GM12878 (cell line): ENCODE results near the gene DBNDD2. TPM values are rescaled to one million over a fixed set of nuclear protein-coding genes. Genes with fewer than 3 reads are reported as not detected.

Experiments
- ATF3 ChIP-seq: IDR thresholded peaks from 2 replicates; pipeline ENCODE4 v1.6.1; 2011; ENCODE audit warnings: low read depth, mild to moderate bottlenecking, low read length, moderate library complexity, borderline replicate concordance; ENCODE audit errors: extremely low read depth
- BCL3 ChIP-seq: IDR thresholded peaks from 2 replicates; pipeline ENCODE4 v1.6.1; 2011; ENCODE audit warnings: borderline replicate concordance, low read depth, mild to moderate bottlenecking, moderate library complexity, low read length; ENCODE audit not compliant: insufficient read depth, poor library complexity, severe bottlenecking
- CBFB ChIP-seq: IDR thresholded peaks from 2 replicates; pipeline ENCODE4 v1.6.1; 2016; ENCODE audit warnings: antibody characterized with exemption, low read depth
- CHD1 ChIP-seq: IDR thresholded peaks from 2 replicates; pipeline ENCODE4 v1.6.1; 2012; ENCODE audit warnings: low read depth, low read length, improper control_type of control experiment
- CHD4 ChIP-seq: fragments of 200-600 bp; sonication (generic); IDR thresholded peaks from 2 replicates; pipeline ENCODE4 v1.6.1; 2016; ENCODE audit warnings: mild to moderate bottlenecking
- CUX1 ChIP-seq: IDR thresholded peaks from 2 replicates; pipeline ENCODE4 v1.6.1; 2012; ENCODE audit warnings: improper control_type of control experiment, low read depth, low read length; ENCODE audit not compliant: insufficient replicate concordance
- DPF2 ChIP-seq: fragments of 450-650 bp; IDR thresholded peaks from 2 replicates; pipeline ENCODE4 v1.6.1; 2017; ENCODE audit warnings: mild to moderate bottlenecking
- EED ChIP-seq: sonication (generic); IDR thresholded peaks from 2 replicates; pipeline ENCODE4 v1.6.1; 2016; ENCODE audit warnings: antibody characterized with exemption, low read depth
- GATAD2B ChIP-seq: fragments of 450-650 bp; conservative IDR thresholded peaks from 2 replicates; pipeline ENCODE4 v1.6.1; 2017; ENCODE audit warnings: low read depth, mild to moderate bottlenecking, moderate library complexity
- MEF2B ChIP-seq: fragments of 450-650 bp; IDR thresholded peaks from 2 replicates; pipeline ENCODE4 v1.6.1; 2018; ENCODE audit warnings: mild to moderate bottlenecking, moderate library complexity; ENCODE audit not compliant: partially characterized antibody, poor library complexity, severe bottlenecking
- MTA2 ChIP-seq: fragments of 450-650 bp; IDR thresholded peaks from 2 replicates; pipeline ENCODE4 v1.6.1; 2016; ENCODE audit warnings: low read depth, mild to moderate bottlenecking, moderate library complexity
- MXI1 ChIP-seq: fragments of 150-350 bp; IDR thresholded peaks from 2 replicates; pipeline ENCODE4 v1.6.1; 2011; ENCODE audit warnings: low read depth, mild to moderate bottlenecking, inconsistent platforms, low read length, improper control_type of control experiment
- PAX8 ChIP-seq: fragments of 450-650 bp; IDR thresholded peaks from 2 replicates; pipeline ENCODE4 v1.6.1; 2017; ENCODE audit warnings: mild to moderate bottlenecking, moderate library complexity
- RAD51 ChIP-seq: fragments of 450-650 bp; IDR thresholded peaks from 2 replicates; pipeline ENCODE4 v1.6.1; 2016; ENCODE audit warnings: moderate library complexity, mild to moderate bottlenecking, inconsistent platforms
- SIX5 ChIP-seq: IDR thresholded peaks from 2 replicates; pipeline ENCODE4 v1.6.1; 2011; ENCODE audit warnings: mild to moderate bottlenecking, low read depth, low read length, moderate library complexity; ENCODE audit not compliant: severe bottlenecking
- STAT1 ChIP-seq: fragments of 450-650 bp; conservative IDR thresholded peaks from 2 replicates; pipeline ENCODE4 v1.6.1; 2014; ENCODE audit warnings: antibody characterized with exemption, mild to moderate bottlenecking
- SUPT20H ChIP-seq: IDR thresholded peaks from 2 replicates; pipeline ENCODE4 v1.6.1; 2011; ENCODE audit warnings: low read depth, mild to moderate bottlenecking, low read length, moderate library complexity, borderline replicate concordance; ENCODE audit not compliant: control insufficient read depth
- YBX1 ChIP-seq: fragments of 450-650 bp; IDR thresholded peaks from 2 replicates; pipeline ENCODE4 v1.6.1; 2016; ENCODE audit warnings: antibody characterized with exemption
- ZBTB11 ChIP-seq: fragments of 450-650 bp; formaldehyde crosslinking; IDR thresholded peaks from 2 replicates; pipeline ENCODE4 v1.5.0; 2022; ENCODE audit warnings: mild to moderate bottlenecking, missing genetic modification characterization
- ZNF622 ChIP-seq: fragments of 450-650 bp; IDR thresholded peaks from 2 replicates; pipeline ENCODE4 v1.6.1; 2017; ENCODE audit warnings: mild to moderate bottlenecking, inconsistent platforms
- polyA plus RNA-seq, 11 experiments: library from polyadenylated mRNA; depleted of rRNA in 4 of 11; unstranded in 6 of 11; stranded (reverse) in 5 of 11; fragments of >200 nt; fragmentation: Nextera tagmentation in 4 of 11; fragmentation: Illumina TruSeq in 1 of 11; extraction: Ambion mirVana in 4 of 11; extraction: Trizol in 1 of 11; gene quantifications; 1 replicate in 1 of 11; 2 replicates in 10 of 11; pipeline versions ENCODE4 v1.2.1 to v1.2.3, GENCODE V29; 2011 to 2016; ENCODE audit warnings: inconsistent platforms in 2 of 11, missing spikeins in 2 of 11, low read depth in 1 of 11
- total RNA-seq, 4 experiments: library from RNA; depleted of rRNA in 3 of 4; stranded (reverse); fragments of >200 nt in 3 of 4; fragmentation: Illumina TruSeq in 1 of 4; extraction: Trizol in 1 of 4; gene quantifications; 2 replicates each; pipeline versions ENCODE4 v1.2.1 to v1.2.3, GENCODE V29; 2013 to 2021

Gene DBNDD2
- total and polyA plus RNA-seq, 10 of the 15 experiments (the other 5 are each of a cell fraction or from before 2014, with no cell fraction given): 0.17 to 5.7 (median 0.49) TPM; not detected in 1

GRCh38 chr20:45368221-45368980 is 39.7 kb upstream of the DBNDD2 start (continued):
- TF ChIP-seq BCL3: peak; percentile 82
- no peak for TF ChIP-seq SUPT20H
- no peak for TF ChIP-seq SIX5
- no peak for TF ChIP-seq ZNF622
- TF ChIP-seq RAD51: peak; percentile 79
- no peak for TF ChIP-seq STAT1
- TF ChIP-seq DPF2: peak; percentile 99
- TF ChIP-seq GATAD2B: peak; percentile 70; the same call in 1 of the 2 replicates
- TF ChIP-seq CBFB: peak; percentile 90
- no peak for TF ChIP-seq ZBTB11 (CRISPR knock-in tag)
- TF ChIP-seq EED: peak; percentile 98
- no peak for TF ChIP-seq CHD1
- TF ChIP-seq PAX8: no peak
- TF ChIP-seq YBX1: 0 out of 2 replicates have a peak, but pooled peaks have one; percentile 71
- TF ChIP-seq MTA2: peak; percentile 98
- peak; percentile 73; the same call in 1 of the 2 replicates for TF ChIP-seq MXI1
- no peak for TF ChIP-seq ATF3
- TF ChIP-seq CUX1: peak; percentile 46
- TF ChIP-seq MEF2B: peak; percentile 99
- 0 out of 2 replicates have a peak, but pooled peaks have one; percentile 12 for TF ChIP-seq CHD4
